ENCODE data around the gene GYS1. TPM values are rescaled to one million over a fixed set of nuclear protein-coding genes. Genes with fewer than 3 reads are reported as not detected.

The GYS1 gene
- total RNA-seq, 2 experiments from 2014 or later: 55.1 to 56.3 TPM

- no peaks in the 10 kb centered on the region for H3K27me3 Mint-ChIP-seq
- peak overlapping the region; percentile 95 for H3K27ac Mint-ChIP-seq
- peaks cover 40% of the 10 kb centered on the region for H3K36me3 Mint-ChIP-seq (ENCODE audit: low read depth)
- H3K4me1 Mint-ChIP-seq: peaks cover 46% of the 10 kb centered on the region
- POLR2A ChIA-PET: interaction anchor here (0.9 to 2.7 kb wide), 10 partner anchors 12 to 120 kb away, joined by 3 to 16 read pairs (median 7); partner anchors contain the start of genes BAX, FTL and PPP1R15A
- DNase-seq: no peak
- CTCF ChIA-PET: interaction anchor here (1.0 to 3.4 kb wide), 12 partner anchors 9 to 209 kb away, joined by 3 to 103 read pairs (median 16); partner anchors contain the start of genes BAX, CGB7, LHB and NUCB1
- no peaks in the 10 kb centered on the region for H3K9me3 Mint-ChIP-seq
- peak overlapping the region; percentile 98 for H3K4me3 Mint-ChIP-seq
Observed at GRCh38 chr19:48991873-48992580, 1.1 kb downstream of the GYS1 start.

- H3K9me3 Mint-ChIP-seq: no peaks in the 10 kb centered on the region
- ChIA-PET POLR2A (interaction anchor here (1.3 to 1.4 kb wide), 2 partner anchors 12 to 29 kb away, joined by 3 read pairs; no protein-coding TSS in a partner anchor), CTCF (interaction anchor here (3.4 kb wide), 1 partner anchor 16 kb away, joined by 103 read pairs; no protein-coding TSS in a partner anchor)
- H3K27ac Mint-ChIP-seq: no peak overlapping the region
- H3K4me1 Mint-ChIP-seq: peaks cover 43% of the 10 kb centered on the region
- H3K36me3 Mint-ChIP-seq (ENCODE audit: low read depth): peaks cover 39% of the 10 kb centered on the region
- H3K4me3 Mint-ChIP-seq: no peak overlapping the region
- DNase-seq: no peak
- no peaks in the 10 kb centered on the region for H3K27me3 Mint-ChIP-seq
Observed at GRCh38 chr19:48991011-48991609, 2.0 kb downstream of the GYS1 start.

DNA sequence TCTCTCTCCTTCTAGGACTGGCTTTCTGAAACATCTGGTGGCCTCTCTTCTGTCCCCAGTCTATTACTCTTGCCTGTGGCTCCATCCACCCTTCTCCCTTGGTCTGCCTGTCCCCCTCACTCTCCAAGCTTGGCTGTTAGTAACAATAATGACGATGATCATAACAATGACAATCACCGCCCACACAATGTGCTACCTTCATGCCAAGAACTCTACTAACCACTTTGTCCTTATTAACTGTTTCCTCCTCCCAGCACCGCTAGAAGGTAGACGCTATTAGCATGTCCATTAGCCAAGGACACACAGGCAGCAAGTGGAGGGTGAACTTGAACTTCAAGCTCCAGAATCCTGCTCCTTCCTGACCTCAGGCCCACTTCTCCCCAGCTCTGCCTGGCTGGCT lies 2.7 kb downstream of the GYS1 start:
- Mint-ChIP-seq H3K4me1 (peaks cover 39% of the 10 kb centered on the region), H3K27ac (no peak overlapping the region), H3K4me3 (no peak overlapping the region), H3K9me3 (no peaks in the 10 kb centered on the region), H3K27me3 (no peaks in the 10 kb centered on the region), H3K36me3 (ENCODE audit: low read depth) (peaks cover 42% of the 10 kb centered on the region)
- DNase-seq: no peak
- ChIA-PET POLR2A (interaction anchor here (1.4 kb wide), 1 partner anchor 28 kb away, joined by 3 read pairs; no protein-coding TSS in a partner anchor), CTCF (no interaction called here)

DNA sequence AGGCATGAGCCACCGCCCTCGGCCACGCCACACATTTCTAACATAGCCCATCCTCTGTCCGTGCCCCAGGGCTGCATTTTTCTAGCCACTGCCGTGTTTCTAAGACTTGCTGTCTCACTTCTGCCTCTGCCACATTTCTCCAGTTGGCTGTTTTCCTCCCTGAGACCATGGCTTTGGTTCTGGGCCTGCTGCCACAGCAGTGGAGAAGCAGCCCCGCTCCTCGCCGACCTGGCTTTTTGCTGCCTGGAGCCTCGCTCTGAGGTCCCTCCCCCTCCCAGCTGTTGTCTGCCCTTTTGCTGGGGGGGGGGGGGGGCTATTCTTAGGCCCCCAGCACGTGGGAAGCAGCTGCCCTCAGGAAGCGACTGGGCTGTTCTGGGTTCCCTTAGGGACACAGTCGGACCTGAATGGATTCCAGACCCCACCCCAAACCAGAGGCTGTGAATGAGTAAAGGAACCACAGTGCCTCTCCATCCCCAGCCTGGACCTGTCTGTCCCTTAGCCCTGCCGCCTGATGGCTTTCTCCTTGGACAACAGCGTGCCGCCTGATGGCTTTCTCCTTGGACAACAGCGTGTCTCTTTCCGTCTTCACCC lies 3.3 kb downstream of the GYS1 start:
- CTCF ChIA-PET: no interaction called here
- H3K36me3 Mint-ChIP-seq (ENCODE audit: low read depth): peaks cover 42% of the 10 kb centered on the region
- no peaks in the 10 kb centered on the region for H3K9me3 Mint-ChIP-seq
- POLR2A ChIA-PET: no interaction called here
- DNase-seq: no peak
- no peaks in the 10 kb centered on the region for H3K27me3 Mint-ChIP-seq
- H3K4me3 Mint-ChIP-seq: no peak overlapping the region
- H3K27ac Mint-ChIP-seq: no peak overlapping the region
- H3K4me1 Mint-ChIP-seq: peaks cover 33% of the 10 kb centered on the region

DNA sequence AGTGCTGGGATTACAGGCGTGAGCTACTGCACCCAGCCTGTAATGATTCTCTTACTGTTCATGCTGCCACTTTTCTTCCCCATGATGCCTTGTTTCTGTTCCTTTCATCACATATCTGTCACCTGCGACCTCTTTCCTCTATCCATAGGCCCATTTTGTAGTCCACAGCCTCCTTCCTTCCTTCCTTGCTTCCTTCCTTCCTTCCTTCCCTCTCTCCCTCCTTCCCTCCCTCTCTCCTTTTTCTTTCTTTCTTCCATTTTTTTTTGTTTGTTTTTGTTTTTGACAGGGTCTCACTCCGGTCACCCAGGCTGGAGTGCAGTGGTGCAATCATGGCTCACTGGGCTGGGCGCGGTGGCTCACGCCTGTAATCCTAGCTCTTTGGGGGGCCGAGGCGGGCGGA lies 4.2 kb downstream of the GYS1 start:
- no peak overlapping the region for H3K27ac Mint-ChIP-seq
- POLR2A ChIA-PET: no interaction called here

DNA sequence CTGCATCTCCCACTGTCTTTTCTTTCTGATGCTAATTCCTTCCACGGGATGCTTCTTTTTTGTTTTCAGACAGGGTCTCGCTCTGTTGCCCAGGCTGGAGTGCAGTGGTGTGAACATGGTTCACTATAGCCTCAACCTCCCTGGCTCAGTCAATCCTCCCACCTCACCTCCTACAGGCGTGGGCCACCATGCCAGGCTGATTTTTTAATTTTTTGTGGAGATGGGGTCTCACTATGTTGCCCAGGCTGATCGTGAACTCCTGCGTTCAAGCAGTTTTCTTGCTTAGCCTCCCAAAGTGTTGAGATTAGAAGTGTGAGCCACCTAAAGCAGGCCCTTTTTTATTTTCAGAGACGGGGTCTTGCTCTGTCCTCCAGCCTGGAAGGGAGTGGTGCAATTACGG lies 4.8 kb downstream of the GYS1 start:
- CTCF ChIA-PET: no interaction called here
- POLR2A ChIA-PET: no interaction called here
- H3K9me3 Mint-ChIP-seq: no peaks in the 10 kb centered on the region

More for the DNA sequence above, 4.2 kb downstream of the GYS1 start:
- peaks cover 42% of the 10 kb centered on the region for H3K36me3 Mint-ChIP-seq (ENCODE audit: low read depth)
- CTCF ChIA-PET: no interaction called here
- H3K4me1 Mint-ChIP-seq: peaks cover 26% of the 10 kb centered on the region
- no peak for DNase-seq
- no peaks in the 10 kb centered on the region for H3K27me3 Mint-ChIP-seq
- H3K4me3 Mint-ChIP-seq: no peak overlapping the region
- no peaks in the 10 kb centered on the region for H3K9me3 Mint-ChIP-seq

GRCh38 chr19:48987323-48987722 lies 5.8 kb downstream of the GYS1 start:
- DNase-seq: no peak
- H3K4me3 Mint-ChIP-seq: no peak overlapping the region
- H3K27ac Mint-ChIP-seq: no peak overlapping the region
- peaks cover 21% of the 10 kb centered on the region for H3K4me1 Mint-ChIP-seq
- no peaks in the 10 kb centered on the region for H3K27me3 Mint-ChIP-seq
- peaks cover 43% of the 10 kb centered on the region for H3K36me3 Mint-ChIP-seq (ENCODE audit: low read depth)
- ChIA-PET CTCF (interaction anchor here (0.5 to 2.1 kb wide), 4 partner anchors 11 to 540 kb away, joined by 3 to 10 read pairs (median 4); partner anchors contain the start of gene RCN3), POLR2A (interaction anchor here (1.4 kb wide), 1 partner anchor 21 kb away, joined by 3 read pairs; no protein-coding TSS in a partner anchor)
- no peaks in the 10 kb centered on the region for H3K9me3 Mint-ChIP-seq

More for the DNA sequence above, 4.8 kb downstream of the GYS1 start:
- H3K27me3 Mint-ChIP-seq: no peaks in the 10 kb centered on the region
- no peak overlapping the region for H3K27ac Mint-ChIP-seq
- no peak overlapping the region for H3K4me3 Mint-ChIP-seq
- no peak for DNase-seq
- H3K4me1 Mint-ChIP-seq: peaks cover 24% of the 10 kb centered on the region
- peaks cover 41% of the 10 kb centered on the region for H3K36me3 Mint-ChIP-seq (ENCODE audit: low read depth)

DNA sequence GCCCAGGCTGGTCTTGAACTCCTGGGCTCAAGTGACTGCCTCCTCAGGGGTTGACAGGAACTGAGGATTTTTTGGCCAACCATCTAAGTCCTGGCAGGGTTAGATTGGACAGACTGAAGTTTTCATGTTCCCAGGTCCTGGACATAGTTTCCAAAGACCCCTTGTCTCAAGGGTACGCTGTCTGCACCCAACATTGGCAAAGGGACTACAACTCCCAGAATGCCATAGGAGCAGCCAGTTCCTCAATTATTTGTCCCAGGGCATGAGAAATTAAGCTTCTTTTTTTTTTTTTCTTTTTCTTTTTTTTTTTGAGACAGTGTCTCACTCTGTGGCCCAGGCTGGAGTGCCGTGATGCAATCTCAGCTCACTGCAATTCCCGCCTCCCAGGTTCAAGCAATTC lies 6.9 kb downstream of the GYS1 start:
- peaks cover 14% of the 10 kb centered on the region for H3K4me1 Mint-ChIP-seq
- no peaks in the 10 kb centered on the region for H3K27me3 Mint-ChIP-seq
- H3K4me3 Mint-ChIP-seq: no peak overlapping the region
- no peak for DNase-seq
- no peak overlapping the region for H3K27ac Mint-ChIP-seq
- H3K36me3 Mint-ChIP-seq (ENCODE audit: low read depth): peaks cover 51% of the 10 kb centered on the region
- H3K9me3 Mint-ChIP-seq: no peaks in the 10 kb centered on the region
- ChIA-PET POLR2A (interaction anchor here (0.6 to 1.4 kb wide), 2 partner anchors 20 to 33 kb away, joined by 3 read pairs; no protein-coding TSS in a partner anchor), CTCF (interaction anchor here (1.6 to 2.1 kb wide), 2 partner anchors 12 to 14 kb away, joined by 5 to 10 read pairs; no protein-coding TSS in a partner anchor)

DNA sequence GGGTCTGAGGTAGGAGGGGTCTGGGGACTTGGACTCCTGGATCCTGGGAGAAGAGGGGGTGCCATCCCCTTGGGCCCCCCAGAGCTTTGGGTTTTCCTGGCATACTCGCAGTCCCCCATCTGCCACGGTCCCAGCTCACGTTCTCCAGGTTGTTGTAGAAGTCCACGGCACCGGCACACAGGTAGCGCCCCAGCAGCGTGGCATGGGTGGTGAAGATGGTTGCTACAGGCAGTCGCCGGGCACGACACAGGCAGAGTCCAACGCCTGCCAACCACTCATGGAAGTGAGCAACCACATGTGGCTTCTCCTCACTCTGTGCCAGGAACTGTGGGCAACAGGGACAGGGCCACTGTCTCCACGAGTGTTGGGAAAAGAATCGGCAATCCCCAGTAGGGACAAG lies 7.4 kb downstream of the GYS1 start:
- H3K36me3 Mint-ChIP-seq (ENCODE audit: low read depth): peaks cover 50% of the 10 kb centered on the region
- no peaks in the 10 kb centered on the region for H3K27me3 Mint-ChIP-seq
- no peaks in the 10 kb centered on the region for H3K9me3 Mint-ChIP-seq
- H3K4me3 Mint-ChIP-seq: no peak overlapping the region
- no peak overlapping the region for H3K27ac Mint-ChIP-seq
- ChIA-PET CTCF (interaction anchor here (1.6 kb wide), 1 partner anchor 12 kb away, joined by 5 read pairs; no protein-coding TSS in a partner anchor), POLR2A (interaction anchor here (0.8 kb wide), 1 partner anchor 9 kb away, joined by 4 read pairs; no protein-coding TSS in a partner anchor)
- H3K4me1 Mint-ChIP-seq: peaks cover 9% of the 10 kb centered on the region
- DNase-seq: no peak

- H3K27ac Mint-ChIP-seq: no peak overlapping the region
- peaks cover 38% of the 10 kb centered on the region for H3K36me3 Mint-ChIP-seq (ENCODE audit: low read depth)
- no peak for DNase-seq
- no peaks in the 10 kb centered on the region for H3K9me3 Mint-ChIP-seq
- ChIA-PET CTCF (interaction anchor here (1.1 to 4.3 kb wide), 3 partner anchors 11 to 194 kb away, joined by 4 to 51 read pairs (median 4); partner anchors contain the start of genes GYS1 and RUVBL2), POLR2A (interaction anchor here (2.3 kb wide), 1 partner anchor 11 kb away, joined by 12 read pairs; the partner anchor contains the start of genes GYS1 and RUVBL2)
- H3K4me1 Mint-ChIP-seq: peaks cover 6% of the 10 kb centered on the region
- H3K27me3 Mint-ChIP-seq: no peaks in the 10 kb centered on the region
- no peak overlapping the region for H3K4me3 Mint-ChIP-seq
Observed at GRCh38 chr19:48982280-48982679, 10.8 kb downstream of the GYS1 start.

- POLR2A ChIA-PET: interaction anchor here (1.0 to 2.2 kb wide), 5 partner anchors 8 to 23 kb away, joined by 3 to 11 read pairs (median 4); partner anchors contain the start of genes BAX, GYS1 and RUVBL2
- DNase-seq: no peak
- H3K9me3 Mint-ChIP-seq: no peaks in the 10 kb centered on the region
- peaks cover 6% of the 10 kb centered on the region for H3K4me1 Mint-ChIP-seq
- no peak overlapping the region for H3K4me3 Mint-ChIP-seq
- H3K27me3 Mint-ChIP-seq: no peaks in the 10 kb centered on the region
- H3K27ac Mint-ChIP-seq: no peak overlapping the region
- H3K36me3 Mint-ChIP-seq (ENCODE audit: low read depth): peaks cover 30% of the 10 kb centered on the region
- CTCF ChIA-PET: interaction anchor here (1.1 to 11.4 kb wide), 4 partner anchors 16 to 189 kb away, joined by 3 to 103 read pairs (median 4); partner anchors contain the start of genes GYS1 and RUVBL2
Observed at GRCh38 chr19:48977061-48977460, 16.0 kb downstream of the GYS1 start.

DNA sequence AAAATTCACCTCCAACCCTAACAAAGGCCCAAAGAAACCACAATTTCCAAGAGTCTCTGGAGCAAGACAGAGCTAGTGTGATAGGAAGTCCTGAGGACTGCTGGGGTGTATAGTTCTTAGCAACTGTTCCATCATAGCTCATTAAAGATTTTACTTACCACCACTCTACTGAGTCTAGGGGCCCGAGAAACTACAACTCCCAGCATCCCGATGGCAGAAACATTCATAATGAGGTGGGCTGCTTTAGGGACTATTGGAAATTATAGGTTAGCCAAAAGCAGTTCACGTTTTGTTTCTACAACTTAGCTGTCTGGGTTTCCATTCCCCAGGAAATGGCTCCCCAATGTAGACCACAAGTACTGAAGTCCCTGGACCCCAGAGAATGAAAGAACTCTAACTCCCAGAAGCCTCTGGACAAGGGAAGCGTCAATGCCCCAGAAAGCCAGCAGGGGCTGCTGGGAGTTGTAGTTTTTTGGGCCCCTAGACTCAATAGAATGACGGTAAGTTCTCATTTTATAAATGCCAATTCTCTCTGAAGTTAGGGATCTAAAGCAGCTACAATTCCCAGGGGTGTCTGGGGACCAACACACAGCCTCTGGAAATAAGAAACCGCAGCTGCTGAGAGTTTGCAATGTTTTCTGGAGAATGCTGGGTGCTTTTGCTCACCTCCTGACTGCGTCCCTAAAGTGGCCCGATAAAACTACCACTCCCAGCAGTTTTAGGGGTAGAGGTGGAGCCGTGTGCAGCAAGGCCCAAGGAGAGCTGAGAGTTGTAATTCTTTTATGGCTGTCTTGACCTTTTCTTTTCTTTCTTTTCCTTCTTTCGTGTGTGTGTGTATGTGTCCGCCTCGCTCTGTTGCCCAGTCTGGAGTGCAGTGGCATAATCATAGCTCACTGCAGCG lies 16.9 kb downstream of the GYS1 start:
- peak; percentile 48 for DNase-seq
- peaks cover 22% of the 10 kb centered on the region for H3K36me3 Mint-ChIP-seq (ENCODE audit: low read depth)
- H3K27ac Mint-ChIP-seq: no peak overlapping the region
- no peak overlapping the region for H3K4me3 Mint-ChIP-seq
- H3K27me3 Mint-ChIP-seq: no peaks in the 10 kb centered on the region
- peaks cover 6% of the 10 kb centered on the region for H3K4me1 Mint-ChIP-seq
- ChIA-PET POLR2A (interaction anchor here (0.7 to 2.2 kb wide), 8 partner anchors 9 to 76 kb away, joined by 3 to 11 read pairs (median 6); partner anchors contain the start of genes BAX, FTL, GYS1 and RUVBL2), CTCF (interaction anchor here (0.7 to 11.4 kb wide), 6 partner anchors 17 to 872 kb away, joined by 3 to 103 read pairs (median 4); partner anchors contain the start of genes GYS1 and RUVBL2)
- H3K9me3 Mint-ChIP-seq: no peaks in the 10 kb centered on the region

Data from activated CD4-positive, alpha-beta memory T cell treated with anti-CD3 and anti-CD28 coated beads, Interleukin-2, amount 10 ng/mL, durations not matched to agents 7 days and 5 days (primary cell).